GM12891 (cell line): ENCODE data around the gene CHST9.

ENCODE experiments used
- DNase-seq: peaks from one replicate; pipeline ENCODE4 v3.0.0; 2011; ENCODE audit warnings: low spot score; ENCODE audit not compliant: insufficient read length
- FAIRE-seq: peaks from 2 replicates; lab custom pipeline; 2011; peaks lifted over from hg19 to GRCh38; lab: Jason Lieb, UNC
- PAX5 ChIP-seq: IDR thresholded peaks from 2 replicates; pipeline ENCODE4 v1.6.1; 2011; ENCODE audit warnings: low read length, moderate library complexity, mild to moderate bottlenecking; ENCODE audit not compliant: insufficient read depth, severe bottlenecking
- POLR2A ChIP-seq: IDR thresholded peaks from 2 replicates; pipeline ENCODE4 v1.6.1; 2011; ENCODE audit warnings: low read depth, low read length, control low read depth
- POLR2AphosphoS5 ChIP-seq: IDR thresholded peaks from 2 replicates; pipeline ENCODE4 v1.6.1; 2011; ENCODE audit warnings: low read depth, low read length, control low read depth
- POU2F2 ChIP-seq: IDR thresholded peaks from 2 replicates; pipeline ENCODE4 v1.6.1; 2011; ENCODE audit warnings: low read depth, mild to moderate bottlenecking, control low read depth, low read length, moderate library complexity
- SPI1 ChIP-seq: IDR thresholded peaks from 2 replicates; pipeline ENCODE4 v1.6.1; 2011; ENCODE audit warnings: low read depth, low read length, control low read depth
- TAF1 ChIP-seq: IDR thresholded peaks from 2 replicates; pipeline ENCODE4 v1.6.1; 2011; ENCODE audit warnings: low read depth, low read length, control low read depth

Gene CHST9

GRCh38 chr18:27136208-27136535 is 48.9 kb downstream of the CHST9 start:
- TF ChIP-seq POLR2A = no peak
- no peak for TF ChIP-seq TAF1
- TF ChIP-seq POU2F2 = no peak
- no peak for TF ChIP-seq PAX5
- no peak for TF ChIP-seq SPI1
- no peak for TF ChIP-seq POLR2AphosphoS5
- no peak for DNase-seq
- FAIRE-seq = no peak

GRCh38 chr18:27135504-27136207 is 49.5 kb downstream of the CHST9 start:
- DNase-seq = no peak
- FAIRE-seq = no peak
- TF ChIP-seq POLR2A (no peak), PAX5 (no peak), POLR2AphosphoS5 (no peak), TAF1 (no peak), SPI1 (no peak), POU2F2 (no peak)

GRCh38 chr18:27130065-27130630 is 55.0 kb downstream of the CHST9 start:
- DNase-seq (no peak), FAIRE-seq (no peak)
- TF ChIP-seq POU2F2 (no peak), SPI1 (no peak), PAX5 (no peak), POLR2AphosphoS5 (no peak), POLR2A (no peak), TAF1 (no peak)

- DNase-seq (no peak), FAIRE-seq (no peak)
- no peak for TF ChIP-seq TAF1
Observed at GRCh38 chr18:27124196-27124595, 60.9 kb downstream of the CHST9 start.

- DNase-seq (no peak), FAIRE-seq (no peak)
- TF ChIP-seq PAX5 (no peak), TAF1 (no peak), POU2F2 (no peak), POLR2AphosphoS5 (no peak)
Observed at GRCh38 chr18:27121108-27121507, 64.0 kb downstream of the CHST9 start.

- no peak for FAIRE-seq
- TF ChIP-seq SPI1 (no peak), POLR2AphosphoS5 (no peak), PAX5 (no peak), POLR2A (no peak), POU2F2 (no peak), TAF1 (no peak)
- no peak for DNase-seq
Observed at GRCh38 chr18:27120246-27120645, 64.9 kb downstream of the CHST9 start.

- no peak for TF ChIP-seq POLR2A
- TF ChIP-seq TAF1 = no peak
- TF ChIP-seq POU2F2 = no peak
- TF ChIP-seq SPI1 = no peak
- TF ChIP-seq PAX5 = no peak
- TF ChIP-seq POLR2AphosphoS5 = no peak
- DNase-seq = no peak
- no peak for FAIRE-seq
Observed at GRCh38 chr18:27118973-27119372, 66.1 kb downstream of the CHST9 start.

- TF ChIP-seq POLR2A (no peak), POU2F2 (no peak), SPI1 (no peak), PAX5 (no peak), POLR2AphosphoS5 (no peak), TAF1 (no peak)
- FAIRE-seq = no peak
- DNase-seq = no peak
Observed at GRCh38 chr18:27114842-27115241, 70.3 kb downstream of the CHST9 start.

GRCh38 chr18:27113358-27113757 is 71.8 kb downstream of the CHST9 start:
- no peak for FAIRE-seq
- no peak for DNase-seq
- no peak for TF ChIP-seq POLR2AphosphoS5
- no peak for TF ChIP-seq PAX5
- no peak for TF ChIP-seq POLR2A
- no peak for TF ChIP-seq TAF1
- no peak for TF ChIP-seq POU2F2
- no peak for TF ChIP-seq SPI1

GRCh38 chr18:27110319-27110718 is 74.8 kb downstream of the CHST9 start:
- DNase-seq (no peak), FAIRE-seq (no peak)
- TF ChIP-seq SPI1 = no peak
- no peak for TF ChIP-seq PAX5
- TF ChIP-seq POLR2A = no peak
- TF ChIP-seq POU2F2 = no peak
- no peak for TF ChIP-seq POLR2AphosphoS5
- TF ChIP-seq TAF1 = no peak
